GM19395 (cell line): ENCODE measurements around the gene FHIT.

Experiments used
- ATAC-seq: cut with Tn5 transposase; IDR thresholded peaks from one replicate; pipeline ENCODE4 v1.9.1; 2021; ENCODE audit warnings: mild to moderate bottlenecking, moderate library complexity; ENCODE audit not compliant: unreplicated experiment

FHIT gene

DNA sequence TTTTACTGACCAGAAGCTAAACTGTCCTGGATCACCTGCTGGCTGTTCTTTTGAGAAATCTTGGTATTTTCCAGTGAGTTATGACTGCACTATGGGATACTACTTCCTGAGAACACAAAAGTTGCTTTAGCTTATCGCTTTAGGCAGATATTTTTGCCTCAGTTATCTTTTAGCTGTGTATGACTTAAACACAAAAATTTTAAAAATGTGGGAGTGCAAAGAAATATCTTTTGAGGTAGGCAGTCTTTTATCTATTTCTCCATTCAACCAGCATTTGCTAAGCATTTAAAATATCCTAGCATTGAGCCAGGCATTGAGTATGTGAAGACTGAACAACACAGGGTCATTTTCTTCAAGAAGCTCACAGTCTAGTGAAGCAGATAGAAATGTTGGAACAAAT is 981.9 kb downstream of the FHIT start:
- no peak for ATAC-seq

DNA sequence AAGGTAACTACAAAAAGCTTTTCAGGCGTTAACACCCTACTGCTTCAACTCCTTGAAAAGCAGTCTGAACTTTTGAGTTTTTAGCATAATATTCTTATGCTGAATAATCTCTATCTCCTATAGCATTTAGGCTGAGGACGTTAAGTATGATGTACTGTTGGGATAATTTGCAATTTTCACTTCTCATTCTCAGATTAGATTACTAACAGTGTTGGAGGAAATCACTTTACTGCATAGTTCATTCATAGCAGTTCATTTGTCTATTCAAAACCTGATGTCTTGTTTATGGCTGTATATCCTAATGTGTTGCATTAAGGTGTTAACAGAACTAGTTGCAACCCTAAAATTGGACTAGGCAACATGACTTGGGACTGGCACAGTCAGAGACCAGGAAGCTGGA is 983.1 kb downstream of the FHIT start:
- no peak for ATAC-seq

DNA sequence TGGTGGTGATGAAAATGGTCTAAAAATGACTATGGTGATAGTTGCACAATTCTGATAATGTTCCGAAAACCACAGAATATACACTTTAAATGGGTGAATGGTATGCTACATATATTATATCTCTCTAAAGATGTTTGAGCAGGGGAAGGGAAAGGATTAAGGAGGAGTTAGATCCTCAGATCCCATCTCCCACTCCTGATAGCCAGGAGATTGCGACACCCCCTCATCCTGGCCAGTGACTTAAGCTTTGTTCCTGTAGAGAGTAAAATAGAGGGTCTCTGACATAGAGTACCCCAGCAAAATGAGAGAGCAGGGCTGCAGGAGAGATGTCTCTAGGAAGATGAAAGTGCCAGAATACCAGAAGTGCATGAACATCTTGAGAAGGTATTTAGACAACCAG is 984.8 kb downstream of the FHIT start:
- ATAC-seq, result no peak

- no peak for ATAC-seq
Observed at GRCh38 chr3:60263191-60263590, 988.1 kb downstream of the FHIT start.

- no peak for ATAC-seq
Observed at GRCh38 chr3:60262546-60262945, 988.7 kb downstream of the FHIT start.

DNA sequence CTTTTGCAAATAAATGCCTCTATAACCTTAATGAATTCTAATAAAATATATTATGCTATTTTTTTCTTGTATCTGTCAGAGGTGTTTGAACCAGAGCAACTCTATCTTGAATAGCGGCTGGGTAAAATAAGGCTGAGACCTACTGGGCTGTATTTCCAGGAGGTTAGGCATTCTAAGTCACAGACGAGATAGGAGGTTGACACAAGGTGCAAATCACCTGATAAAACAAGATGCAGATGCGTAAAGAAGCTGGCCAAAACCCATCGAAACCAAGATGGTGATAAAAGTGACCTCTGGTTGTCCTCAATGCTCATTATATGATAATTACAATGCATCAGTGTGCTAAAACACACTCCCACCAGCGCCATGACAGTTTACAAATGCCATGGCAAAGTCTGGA is 990.7 kb downstream of the FHIT start:
- no peak for ATAC-seq

GRCh38 chr3:60250810-60251209 is 1000.4 kb downstream of the FHIT start:
- ATAC-seq, result no peak

DNA sequence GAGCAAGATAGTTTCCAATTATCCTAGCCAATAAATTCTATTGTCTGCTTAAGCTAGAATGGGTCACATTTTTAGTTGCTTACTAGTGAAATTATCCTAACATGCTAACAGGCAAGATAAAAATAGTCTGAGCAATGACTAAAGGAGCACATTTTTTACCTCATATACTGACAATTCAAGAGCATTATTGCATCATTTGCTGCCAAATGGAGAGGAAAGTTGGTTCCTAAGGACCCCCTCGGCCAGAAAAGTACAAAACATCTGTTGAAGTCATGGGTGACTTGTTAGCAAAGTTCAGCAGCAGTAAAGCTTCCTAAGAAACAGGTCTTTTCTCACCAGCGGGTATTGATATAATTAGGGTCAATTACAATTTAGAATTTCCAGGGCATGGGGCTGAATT is 1001.0 kb downstream of the FHIT start:
- ATAC-seq, result no peak

GRCh38 chr3:60246361-60246760 is 1004.9 kb downstream of the FHIT start:
- ATAC-seq, result no peak

- ATAC-seq, result no peak
Observed at GRCh38 chr3:60243456-60243855, 1007.8 kb downstream of the FHIT start.

DNA sequence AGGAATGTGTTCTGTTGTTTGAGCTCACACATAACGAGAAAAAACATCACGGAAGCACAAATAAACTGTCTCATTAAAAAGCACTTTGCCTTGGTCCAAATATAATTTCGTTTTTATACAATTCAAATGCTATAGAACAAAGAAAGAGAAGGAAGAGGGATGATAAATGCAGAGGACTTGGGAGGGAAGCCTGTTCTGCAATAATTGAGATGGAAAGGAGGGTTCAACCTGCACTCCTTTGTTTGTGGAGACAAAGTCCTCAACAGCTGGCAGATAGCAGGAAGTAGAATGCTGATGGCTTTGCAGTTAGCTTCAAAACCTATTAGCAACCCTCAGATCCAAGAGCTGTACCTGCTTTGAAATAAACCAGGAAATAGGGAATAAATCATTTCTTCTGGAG is 1010.8 kb downstream of the FHIT start:
- no peak for ATAC-seq

DNA sequence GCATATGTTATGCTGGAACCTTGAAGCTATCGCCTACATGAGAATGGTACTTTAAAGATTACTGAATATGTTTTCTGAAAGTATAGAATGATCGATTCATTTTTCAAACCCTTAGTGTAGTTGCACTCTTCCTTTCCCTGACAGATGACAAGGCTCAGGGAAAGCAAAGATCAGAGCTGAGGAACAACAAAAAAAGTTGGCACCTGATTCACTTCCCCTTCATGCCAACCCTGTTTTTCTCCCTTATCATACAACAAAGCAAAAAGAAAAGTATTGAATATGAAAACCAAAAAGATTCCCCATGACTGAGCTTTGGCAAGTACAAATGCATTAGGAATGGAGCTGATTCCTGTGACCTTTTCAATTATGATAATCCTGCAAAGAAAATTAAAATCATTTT is 1012.7 kb downstream of the FHIT start:
- no peak for ATAC-seq

GRCh38 chr3:60229502-60229901 is 1021.8 kb downstream of the FHIT start:
- no peak for ATAC-seq

DNA sequence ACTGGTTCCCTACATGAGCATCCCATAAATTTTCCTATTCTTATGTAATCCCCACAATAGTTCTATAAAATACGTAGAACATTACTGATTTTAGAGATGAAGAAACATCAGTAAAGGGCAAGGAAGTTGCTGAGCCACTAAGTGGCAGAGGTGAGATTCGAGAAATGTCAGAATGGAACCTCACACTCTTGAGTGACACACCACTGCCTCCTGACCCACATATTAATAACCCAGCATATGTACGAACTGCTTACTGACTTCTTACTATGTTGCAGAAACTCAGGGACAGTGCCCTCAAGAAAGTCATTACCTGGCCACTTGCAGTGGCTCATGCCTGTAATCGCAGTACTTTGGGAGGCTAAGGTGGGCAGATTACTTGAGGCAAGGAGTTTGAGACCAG is 1022.4 kb downstream of the FHIT start:
- no peak for ATAC-seq

- no peak for ATAC-seq
Observed at GRCh38 chr3:60226912-60227311, 1024.3 kb downstream of the FHIT start.

DNA sequence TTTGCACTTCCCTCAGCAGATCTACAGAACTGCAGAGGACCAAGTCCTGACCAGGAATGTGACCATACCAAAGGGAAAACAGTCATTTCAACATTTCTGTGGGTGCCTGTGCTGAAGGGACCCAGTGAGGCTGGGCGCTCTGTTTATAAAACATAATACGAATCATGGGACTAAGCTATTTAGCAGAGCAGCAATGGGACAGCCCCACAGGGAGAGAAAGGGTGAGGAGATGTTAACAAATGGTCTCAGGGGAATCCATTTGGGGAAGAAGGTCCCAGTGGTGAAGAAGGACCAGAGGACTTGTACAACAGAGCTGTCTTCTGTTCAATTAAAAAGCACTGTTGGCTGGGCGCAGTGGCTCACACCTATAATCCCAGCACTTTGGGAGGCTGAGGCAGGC is 1025.4 kb downstream of the FHIT start:
- ATAC-seq, result no peak

DNA sequence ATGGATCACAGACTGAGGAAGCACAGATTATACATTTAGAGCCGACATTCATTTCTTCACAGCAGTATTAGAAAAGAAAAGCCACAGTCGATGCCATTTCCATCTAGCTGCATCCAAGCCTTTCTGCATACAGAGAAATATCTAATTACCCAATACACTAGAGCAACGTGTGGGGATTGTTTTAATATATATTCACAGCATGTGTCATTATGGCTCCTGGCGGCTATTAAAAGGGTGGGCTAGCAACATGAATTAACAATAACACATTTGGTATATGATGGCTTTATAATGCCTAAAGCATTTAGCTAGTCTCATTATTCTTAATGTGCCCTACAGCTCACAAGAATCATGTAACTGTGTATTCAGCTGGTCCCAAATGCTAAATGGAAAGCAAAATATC is 1030.5 kb downstream of the FHIT start:
- no peak for ATAC-seq

DNA sequence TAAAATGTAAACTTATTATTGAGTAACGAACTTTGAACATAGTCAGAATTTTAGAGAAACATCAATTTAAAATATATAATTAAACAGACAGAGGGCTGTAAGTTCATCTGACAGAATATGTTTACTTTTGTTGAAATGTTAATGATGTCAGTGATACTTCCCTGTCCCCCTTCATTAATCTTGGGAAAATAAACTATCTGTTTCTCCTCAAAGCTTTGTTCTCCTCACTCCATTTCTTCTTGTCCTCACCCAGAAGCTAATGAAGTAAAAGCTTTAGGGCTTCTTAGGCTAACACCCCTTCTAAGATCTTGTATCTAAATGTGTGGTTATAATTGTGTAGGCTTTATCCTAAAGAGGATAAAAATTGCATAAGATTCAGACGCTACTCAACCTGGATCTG is 1031.8 kb downstream of the FHIT start:
- no peak for ATAC-seq

- no peak for ATAC-seq
Observed at GRCh38 chr3:60217156-60217911, 1033.9 kb downstream of the FHIT start.

DNA sequence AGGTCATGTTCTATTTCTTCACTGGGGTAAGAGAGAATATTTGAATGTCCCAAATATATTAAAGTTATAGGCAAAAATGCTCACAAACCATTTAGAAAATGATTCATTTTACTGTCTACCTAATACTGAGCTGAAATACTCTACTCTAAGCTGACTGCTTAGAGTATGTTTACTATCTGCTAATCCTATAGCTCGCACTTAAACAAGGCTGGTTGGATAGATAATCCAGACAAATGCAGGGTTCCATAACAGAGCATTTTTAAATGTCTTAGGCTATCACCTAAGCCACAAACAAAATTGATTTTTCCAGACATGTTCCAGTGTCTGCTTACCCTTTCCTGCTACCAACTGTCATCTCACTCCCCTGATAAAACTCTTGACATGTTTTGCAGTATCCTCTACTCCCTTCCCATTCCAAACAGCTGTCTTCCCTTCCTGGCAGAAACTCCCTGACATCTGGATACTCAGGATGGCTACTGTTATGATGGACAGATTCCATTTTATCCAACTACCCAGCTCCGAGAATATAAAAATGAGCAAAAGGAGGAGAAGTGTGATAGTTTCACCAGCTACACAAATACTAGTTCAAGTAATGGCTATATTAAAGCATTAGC is 1034.7 kb downstream of the FHIT start:
- ATAC-seq, result no peak

- ATAC-seq, result no peak
Observed at GRCh38 chr3:60215946-60216345, 1035.3 kb downstream of the FHIT start.

DNA sequence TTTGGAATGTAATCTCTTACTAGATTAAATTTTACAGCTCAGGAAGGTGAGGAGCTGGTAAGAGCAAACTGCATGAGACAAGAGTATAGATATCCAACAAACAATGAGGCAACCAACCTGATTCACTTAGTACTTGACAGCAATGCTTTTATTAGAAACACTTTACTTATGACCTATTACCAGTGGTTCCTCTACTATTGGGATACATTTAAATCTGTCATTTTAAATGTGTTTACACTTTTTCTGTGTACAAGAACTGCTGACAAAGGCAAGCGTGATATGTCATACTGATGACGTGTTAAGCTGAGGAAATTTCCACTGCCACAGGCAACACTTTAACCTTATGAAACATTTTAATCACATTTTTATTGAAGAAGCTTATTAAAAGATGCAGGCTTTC is 1043.3 kb downstream of the FHIT start:
- no peak for ATAC-seq

GRCh38 chr3:60206206-60206605 is 1045.0 kb downstream of the FHIT start:
- ATAC-seq, result no peak
